GM18873 (cell line): Measurements from ENCODE around the gene TMEM240.
A peak's percentile ranks its signal among the peaks of the same experiment; 100 is the strongest.
"Not testable (repeated sequence)": the region's sequence is repeated elsewhere in the genome, so short reads cannot be mapped to it uniquely, and the experiment has no call there.

Experiments used
- ATAC-seq: cut with Tn5 transposase; IDR thresholded peaks from one replicate; pipeline ENCODE4 v1.9.1; 2021; ENCODE audit warnings: mild to moderate bottlenecking, moderate library complexity, moderate number of reproducible peaks; ENCODE audit not compliant: unreplicated experiment, low FRiP score

Gene TMEM240

DNA sequence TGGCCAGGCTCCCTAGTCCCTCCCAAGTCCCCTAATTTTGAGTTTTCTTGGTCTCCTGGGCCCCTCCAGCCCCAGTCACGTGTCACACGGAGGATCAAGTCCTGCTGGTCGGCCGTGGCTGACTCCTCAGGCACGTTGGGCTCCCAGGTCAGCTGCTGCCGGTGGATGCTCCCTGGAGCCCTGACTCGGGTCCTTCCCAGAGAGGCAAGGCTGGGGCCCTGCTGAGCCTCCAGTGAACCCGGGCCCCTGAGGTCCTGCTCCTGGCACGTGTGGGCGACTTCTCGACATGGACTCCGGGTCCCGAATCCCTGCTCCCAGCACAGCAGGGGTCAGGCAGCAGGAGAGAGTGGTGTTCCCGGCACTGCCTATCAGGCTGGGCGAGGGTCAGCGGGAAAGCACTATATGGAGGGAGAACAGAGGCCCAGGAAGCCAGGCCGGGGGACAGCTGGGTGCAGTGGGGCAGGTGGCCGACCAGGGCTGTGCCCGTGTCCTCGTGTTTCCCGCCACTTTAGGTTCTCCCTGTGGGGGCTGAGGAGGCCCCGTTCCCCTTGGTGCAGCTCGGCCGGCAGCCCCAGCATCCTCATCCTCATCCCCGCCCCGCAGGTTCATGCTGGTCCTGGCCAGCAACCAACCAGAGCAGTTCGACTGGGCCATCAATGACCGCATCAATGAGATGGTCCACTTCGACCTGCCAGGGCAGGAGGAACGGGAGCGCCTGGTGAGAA lies 13.2 kb downstream of the TMEM240 start:
- no peak for ATAC-seq

DNA sequence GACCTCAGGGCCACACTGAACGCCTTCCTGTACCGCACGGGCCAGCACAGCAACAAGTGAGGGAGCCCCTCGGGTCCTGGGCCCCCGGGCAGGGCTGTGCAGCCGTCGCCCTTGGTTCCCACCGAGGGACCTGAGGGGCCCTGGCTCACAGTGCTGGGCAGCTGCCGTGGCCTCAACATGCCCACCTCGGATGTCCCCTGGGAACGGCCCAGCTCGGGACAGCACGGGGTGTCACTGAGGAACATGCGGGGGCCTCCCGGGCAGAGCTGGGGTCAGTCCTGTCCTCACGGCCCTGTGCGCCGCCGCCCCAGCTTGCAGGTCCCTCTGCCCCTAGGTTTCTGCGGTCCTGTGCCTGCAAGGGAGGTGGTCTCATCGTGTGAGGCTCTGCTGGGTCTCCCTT lies 13.9 kb downstream of the TMEM240 start:
- ATAC-seq, result not testable (repeated sequence)

DNA sequence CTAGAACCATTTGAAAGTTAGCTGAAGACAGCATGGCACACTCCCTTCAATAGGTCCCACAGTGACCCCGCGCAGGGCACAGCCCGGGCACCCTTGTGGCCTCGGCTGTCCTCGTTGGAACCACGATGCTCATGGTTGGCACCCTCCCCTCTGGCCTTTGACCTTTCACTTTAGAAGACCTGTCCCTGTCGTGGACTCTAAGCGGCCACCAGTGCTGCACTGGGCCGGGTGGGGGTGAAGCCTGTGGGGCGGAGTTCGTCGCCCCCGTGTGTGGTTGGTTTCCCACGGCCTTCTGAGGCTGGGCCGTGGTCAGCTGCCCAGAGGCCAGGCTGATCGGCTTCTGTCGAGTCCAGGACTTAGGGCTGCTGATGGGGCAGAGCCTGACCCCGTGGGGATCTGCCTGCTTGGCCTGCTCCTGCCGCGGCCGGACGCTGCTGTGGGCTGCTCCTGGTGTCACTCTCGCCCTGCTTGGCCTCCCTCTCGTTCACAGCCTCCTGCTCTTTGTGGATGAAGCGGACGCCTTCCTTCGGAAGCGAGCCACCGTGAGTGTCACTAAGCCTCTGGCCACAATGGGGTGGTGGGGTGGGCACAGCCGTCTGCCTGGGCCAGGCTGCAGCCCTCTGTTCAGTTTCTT lies 15.6 kb downstream of the TMEM240 start:
- ATAC-seq, result not testable (repeated sequence)

DNA sequence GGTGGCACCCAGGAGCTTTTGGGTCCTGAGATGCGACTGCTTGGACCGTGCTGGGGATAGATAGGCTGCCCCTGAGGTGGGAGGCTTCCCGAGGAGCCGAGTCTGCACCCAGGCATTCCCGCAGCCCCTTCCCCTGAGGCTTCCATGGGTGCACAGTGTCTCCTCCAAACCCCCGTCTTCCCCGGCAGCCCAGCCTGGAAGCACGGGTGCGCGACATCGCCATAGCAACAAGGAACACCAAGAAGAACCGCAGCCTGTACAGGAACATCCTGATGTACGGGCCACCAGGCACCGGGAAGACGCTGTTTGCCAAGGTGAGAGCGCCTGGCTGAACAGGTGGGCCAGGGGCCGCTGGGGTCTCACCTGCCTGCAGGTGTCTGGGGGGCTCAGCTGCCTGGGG lies 16.8 kb downstream of the TMEM240 start:
- ATAC-seq, result not testable (repeated sequence)

DNA sequence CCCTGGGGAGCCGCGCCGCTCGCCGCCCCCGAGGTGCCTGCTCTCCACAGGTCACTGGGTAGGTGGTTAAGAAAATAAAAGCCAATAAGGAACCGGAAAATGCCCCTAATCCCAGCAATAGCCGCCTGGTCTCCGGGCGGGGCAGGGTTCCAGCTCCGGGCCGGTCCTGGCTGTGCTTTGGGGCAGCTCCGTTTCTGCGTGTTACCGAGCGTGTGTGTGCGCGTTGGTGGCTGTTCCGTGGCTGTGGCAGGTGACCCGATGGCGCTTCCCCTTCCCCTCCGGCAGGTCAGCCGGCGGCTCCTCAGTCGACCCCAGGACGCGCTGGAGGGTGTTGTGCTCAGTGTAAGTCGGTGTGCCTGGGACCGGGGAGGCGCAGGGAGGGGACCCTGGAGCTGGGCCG lies 17.2 kb downstream of the TMEM240 start:
- not testable (repeated sequence) for ATAC-seq

DNA sequence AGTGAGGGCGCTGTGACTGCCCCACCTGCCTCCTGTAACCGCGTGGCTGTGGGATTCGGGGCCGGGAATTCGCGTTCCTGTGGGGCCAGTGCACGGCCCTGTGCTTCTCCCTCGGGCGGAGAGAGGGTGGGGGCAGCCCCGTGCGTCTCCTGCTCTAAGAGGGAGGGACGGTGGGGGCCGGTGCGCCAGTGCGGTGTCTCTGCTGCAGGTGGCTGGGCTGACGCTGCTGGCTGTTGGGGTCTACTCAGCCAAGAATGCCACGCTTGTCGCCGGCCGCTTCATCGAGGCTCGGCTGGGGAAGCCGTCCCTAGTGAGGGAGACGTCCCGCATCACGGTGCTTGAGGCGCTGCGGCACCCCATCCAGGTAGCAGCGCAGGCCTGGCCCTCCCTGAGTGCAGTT lies 17.9 kb downstream of the TMEM240 start:
- not testable (repeated sequence) for ATAC-seq

DNA sequence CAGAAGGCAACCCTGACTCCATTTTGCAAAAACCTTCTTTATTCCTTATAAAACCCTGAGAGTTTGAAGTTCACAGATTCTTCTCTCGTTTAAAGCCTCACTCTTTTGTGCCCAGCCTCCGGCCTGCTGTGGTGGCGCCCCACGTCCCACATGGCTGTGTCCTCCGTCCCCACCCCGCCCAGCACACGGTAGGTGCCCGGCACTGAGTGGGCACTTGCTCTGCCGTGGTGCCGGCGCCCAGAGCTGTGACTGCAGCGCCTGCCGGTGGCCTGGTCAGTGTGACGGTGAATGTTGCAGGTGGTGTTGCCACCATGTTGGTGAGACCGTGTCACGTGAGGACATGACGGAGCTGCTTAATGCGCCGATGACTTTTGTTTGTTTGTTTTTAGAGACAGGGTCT lies 19.1 kb downstream of the TMEM240 start:
- no peak for ATAC-seq

DNA sequence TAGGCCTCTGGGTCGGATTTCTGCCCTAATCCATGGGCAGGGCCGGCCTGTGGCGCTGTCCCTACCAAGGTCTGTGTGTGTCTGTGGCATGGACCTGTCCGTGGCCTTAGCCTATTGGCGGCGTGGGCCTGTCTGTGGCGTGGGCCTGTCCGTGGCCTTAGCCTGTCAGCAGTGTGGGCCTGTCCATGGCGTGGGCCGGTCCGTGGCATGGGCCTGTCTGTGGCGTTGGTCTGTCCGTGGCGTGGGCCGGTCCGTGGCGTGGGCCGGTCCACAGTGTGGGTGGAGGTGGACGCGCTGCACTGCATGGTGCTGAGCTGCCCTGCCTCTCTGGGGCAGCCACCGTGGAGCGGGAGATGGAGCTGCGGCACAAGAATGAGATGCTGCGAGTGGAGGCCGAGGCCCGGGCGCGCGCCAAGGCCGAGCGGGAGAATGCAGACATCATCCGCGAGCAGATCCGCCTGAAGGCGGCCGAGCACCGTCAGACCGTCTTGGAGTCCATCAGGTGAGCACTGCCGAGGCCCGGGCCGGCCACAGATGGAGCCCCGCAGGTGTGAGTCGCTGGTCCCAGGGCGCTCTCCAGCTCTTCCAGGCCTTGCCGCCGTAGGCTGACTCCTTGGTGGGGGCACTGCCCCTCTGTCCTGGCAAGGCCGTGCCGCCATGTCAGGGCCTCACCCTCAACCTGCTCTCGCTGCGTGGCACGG lies 20.5 kb downstream of the TMEM240 start:
- ATAC-seq, result not testable (repeated sequence)

DNA sequence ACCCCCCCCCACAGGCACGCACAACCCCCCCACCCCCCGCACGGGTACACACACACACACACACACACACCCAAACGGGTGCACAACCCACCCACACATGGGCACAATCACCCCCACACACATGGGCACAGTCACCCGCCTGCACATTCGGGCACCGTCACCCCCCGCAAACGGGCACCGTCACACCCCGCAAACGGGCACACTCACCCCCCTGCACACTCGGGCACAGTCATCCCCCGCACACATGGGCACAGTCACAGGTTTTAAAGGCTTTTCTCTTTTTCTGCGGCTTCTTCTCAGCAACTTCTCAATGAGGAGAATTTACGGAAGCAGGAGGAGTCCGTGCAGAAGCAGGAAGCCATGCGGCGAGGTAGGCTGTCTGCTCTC lies 21.8 kb downstream of the TMEM240 start:
- ATAC-seq, result not testable (repeated sequence)

DNA sequence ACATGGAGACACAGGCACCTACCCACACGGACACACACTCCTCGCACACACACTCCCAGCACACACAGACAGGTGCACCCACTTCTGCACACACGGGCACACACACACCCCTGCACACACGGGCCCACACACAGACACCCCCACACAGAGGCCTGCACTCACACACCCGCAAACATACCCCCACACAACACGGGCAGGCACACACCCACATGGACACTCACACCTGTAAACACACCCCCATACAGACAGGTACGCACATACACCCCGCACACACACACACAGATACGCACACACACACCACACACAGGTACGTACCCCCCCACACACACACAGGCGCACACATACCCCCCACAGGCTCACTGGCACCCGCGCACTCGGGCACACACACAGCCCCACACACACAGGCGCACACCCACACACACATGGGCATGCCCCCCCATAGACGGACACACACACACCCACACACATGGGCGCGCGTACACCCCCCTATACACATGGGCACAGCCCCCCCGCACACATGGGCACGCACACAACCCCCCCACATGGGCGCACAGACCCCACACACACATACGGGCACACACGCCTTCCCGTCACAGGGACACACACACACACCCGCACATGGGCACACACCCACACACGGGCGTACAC lies 22.3 kb downstream of the TMEM240 start:
- ATAC-seq, result no peak

DNA sequence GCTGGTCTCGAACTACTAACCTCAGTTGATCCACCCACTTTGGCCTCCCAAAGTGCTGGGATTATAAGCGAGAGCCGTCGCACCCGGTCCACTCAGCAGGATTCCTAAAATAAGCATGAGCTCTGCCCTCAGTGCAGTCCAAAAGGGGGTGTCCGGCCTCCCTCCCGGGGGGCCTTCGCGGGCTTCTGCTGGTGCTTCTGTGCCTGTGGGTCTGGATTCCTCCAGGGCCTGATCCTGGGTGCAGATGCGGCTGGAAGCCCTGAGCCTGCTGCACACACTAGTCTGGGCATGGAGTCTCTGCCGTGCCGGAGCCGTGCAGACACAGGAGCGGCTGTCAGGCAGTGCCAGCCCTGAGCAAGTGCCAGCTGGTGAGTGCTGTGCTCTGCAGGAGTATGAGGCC lies 23.5 kb downstream of the TMEM240 start:
- not testable (repeated sequence) for ATAC-seq

DNA sequence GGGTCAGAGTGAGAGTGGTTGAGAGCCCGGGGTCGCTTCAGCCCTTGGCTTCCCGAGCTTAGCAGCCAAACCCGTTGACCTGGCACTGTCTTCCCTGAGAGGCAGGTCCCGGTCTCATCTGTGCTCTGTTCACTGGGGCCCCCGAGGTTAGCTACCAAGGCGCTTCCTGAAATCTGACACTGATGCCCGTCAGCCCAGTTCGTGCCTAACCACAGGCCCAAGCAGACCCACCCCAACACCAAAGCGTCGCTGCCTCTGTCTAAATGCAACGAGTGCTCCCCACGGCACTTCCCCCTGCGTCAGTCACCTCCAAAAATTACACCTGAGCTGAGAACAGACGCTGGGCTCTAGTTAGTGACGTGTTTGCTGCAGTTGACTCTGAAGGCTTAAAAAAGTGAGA lies 26.0 kb downstream of the TMEM240 start:
- not testable (repeated sequence) for ATAC-seq

DNA sequence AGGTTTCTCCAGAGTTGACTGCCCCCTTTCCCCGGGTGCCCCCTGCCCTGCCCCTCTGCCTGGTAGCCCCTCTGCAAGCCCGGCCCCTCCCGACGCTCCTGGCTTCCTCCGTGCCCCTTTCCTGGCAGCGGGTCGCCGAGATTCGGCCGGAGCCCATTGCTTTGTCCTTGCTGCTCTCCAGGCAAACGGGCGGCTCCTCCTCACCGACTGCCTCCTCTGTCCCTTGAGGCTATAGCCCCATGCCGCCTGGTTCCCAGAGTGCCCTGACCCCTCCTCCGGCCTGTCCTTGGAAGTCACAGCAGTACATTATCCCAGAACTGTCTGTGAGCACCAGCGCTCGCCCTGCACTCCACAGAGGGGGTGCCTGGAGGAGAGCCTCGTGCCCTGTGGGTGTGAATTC lies 26.7 kb downstream of the TMEM240 start:
- ATAC-seq, result not testable (repeated sequence)

DNA sequence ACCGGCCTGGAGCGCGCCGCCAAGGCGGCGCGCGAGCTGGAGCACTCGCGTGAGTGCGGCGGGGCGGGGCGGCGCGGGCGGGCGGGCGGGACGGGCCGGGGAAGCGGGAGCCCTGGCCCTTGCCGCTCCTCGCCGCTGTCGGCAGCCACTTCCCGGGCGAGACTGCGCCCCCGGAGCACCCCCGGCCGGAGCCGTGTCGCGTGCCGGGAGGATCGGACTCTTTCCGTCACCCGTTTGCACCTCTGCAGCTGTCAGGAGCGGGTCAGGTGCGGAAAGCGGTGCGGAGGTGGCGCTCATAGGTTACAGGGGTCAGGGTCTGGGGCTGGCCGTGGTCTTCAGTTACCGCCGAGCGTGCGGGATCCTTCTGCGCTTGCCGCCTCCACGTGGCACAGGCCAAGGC lies 28.0 kb downstream of the TMEM240 start:
- ATAC-seq, result not testable (repeated sequence)

DNA sequence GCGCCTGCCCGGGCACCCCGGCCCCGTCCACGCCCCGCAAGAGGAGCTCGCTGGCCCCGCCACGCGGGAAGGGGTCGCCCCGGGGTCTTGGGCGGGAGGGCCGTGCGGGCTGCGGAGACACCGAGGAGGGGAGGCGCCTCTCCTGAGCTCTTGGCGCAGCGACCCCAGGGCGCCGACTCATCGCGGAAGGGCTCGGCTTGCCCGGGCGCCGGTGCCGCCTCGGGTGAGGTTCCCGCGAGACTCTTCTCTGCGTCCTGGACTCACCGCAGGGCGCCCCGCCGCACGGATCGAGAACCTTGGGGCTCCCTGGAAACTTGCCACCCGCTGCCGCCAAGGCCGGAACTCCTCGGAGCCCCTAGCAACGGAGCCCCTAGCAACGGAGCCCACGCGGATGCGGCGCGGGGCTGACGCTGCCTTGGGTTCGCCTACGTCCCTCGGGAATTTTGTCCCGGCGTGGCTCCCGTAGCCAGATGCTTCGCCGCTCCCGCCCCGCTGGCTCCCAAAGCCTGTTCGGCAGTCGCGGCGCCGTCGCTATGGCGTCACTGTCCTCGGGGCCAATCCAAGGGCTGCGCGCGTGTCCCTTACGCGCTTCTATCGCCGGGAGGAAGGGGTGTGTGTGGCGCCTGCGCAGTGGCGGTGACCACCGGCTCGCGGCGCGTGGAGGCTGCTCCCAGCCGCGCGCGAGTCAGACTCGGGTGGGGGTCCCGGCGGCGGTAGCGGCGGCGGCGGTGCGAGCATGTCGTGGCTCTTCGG lies 28.7 kb downstream of the TMEM240 start, which contains the start of gene ATAD3A:
ATAD3A (plus strand) TSS at position 630 of the 753 bp plus-strand sequence; CDS start at position 737, 107 bp downstream.
- peak; percentile 81 for ATAC-seq

DNA sequence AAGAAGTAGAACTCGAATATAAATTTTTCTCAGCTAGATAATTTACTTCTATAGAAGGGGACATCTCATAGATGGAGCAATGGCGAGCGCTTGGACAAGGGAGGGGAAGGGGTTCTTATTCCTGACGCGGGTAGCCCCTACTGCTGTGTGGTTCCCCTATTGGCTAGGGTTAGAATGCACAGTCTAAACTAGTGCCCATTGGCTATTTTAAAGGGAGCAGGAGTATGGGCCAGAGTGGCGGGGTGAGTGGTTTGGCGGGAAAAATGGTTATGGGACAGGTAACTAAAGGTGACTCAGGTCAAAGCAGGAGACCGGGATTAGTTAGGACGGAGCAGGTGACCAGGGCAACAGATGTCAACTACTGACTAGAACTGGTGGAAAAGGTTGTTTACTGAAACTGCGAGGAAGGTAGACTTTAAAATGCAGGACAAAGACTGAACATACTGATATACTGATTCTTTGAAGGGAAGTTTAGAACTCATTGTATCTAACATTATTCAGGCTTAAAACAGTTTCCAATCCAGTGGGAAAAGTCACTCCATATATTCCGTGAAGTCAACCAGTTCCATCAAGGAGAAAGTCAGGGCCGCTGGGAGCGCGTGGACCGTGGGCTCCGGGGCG lies 29.4 kb downstream of the TMEM240 start:
- ATAC-seq, result no peak

DNA sequence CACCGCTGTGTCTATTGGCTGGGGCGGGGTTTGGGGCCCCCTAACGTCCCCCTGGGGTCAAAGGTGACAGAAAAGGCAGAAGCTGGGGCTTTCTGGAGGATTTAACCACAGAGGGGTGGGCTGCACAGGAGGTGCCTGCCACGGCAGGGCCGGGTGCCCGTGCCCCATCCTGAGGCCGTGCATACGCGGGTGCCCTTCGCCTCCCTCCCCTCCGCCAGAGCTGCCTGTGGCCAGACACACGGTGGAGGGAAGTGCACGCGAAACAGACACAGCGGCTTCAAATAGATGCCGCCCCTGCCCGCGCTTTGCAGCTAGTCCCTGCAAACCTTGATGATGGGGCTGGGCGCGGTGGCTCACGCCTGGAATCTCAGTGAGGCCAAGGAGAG lies 31.0 kb downstream of the TMEM240 start:
- ATAC-seq, result not testable (repeated sequence)

DNA sequence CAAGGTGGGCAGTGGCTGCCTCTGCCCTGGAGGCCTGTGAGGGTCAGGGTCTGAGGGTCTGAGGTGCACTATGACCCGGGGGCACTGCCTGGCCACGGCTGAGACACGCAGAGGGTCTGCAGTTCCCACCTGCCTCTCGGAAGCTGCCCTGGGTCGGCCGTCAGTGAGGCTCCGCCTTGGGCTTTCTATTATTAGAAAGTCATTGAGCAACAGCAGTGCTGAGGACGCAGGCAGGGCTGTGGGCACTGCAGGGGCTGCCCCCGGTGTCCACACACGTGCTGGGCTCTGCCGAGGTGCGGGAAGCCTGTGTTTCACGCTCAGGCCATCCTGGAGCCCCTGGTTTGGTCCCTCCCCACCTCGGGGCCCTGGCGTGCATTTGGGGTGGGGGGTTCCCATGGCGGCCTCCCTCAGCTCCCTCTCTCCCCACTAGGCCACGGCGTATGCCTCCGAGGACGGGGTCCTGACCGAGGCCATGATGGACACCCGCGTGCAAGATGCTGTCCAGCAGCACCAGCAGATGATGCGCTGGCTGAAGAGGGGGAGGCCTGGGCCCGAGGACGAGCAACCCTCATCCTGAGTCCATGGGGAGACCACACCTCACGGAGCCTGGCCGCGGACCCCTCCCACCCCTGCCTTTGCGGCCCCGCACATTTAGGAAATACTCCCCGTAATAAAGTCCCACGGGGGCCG lies 31.5 kb downstream of the TMEM240 start:
- not testable (repeated sequence) for ATAC-seq

DNA sequence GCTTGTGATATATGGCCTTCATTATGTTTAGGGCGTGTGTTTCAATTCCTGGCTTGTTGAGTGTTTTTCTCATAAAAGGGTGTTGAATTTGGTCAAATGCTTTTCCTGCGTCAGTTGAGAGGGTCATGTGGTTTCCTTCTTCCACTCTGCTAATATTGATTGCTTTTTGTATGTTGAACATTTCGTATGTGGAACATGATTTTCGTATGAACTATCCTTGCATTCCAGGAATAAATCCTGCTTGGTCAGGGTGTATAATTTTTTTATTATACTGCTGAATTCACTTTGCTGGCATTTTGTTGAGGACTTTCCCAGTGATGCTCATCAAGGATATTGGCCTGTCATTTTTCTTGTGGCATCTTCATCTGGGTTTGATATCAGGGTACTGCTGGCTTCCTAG lies 33.1 kb downstream of the TMEM240 start:
- no peak for ATAC-seq
